Measurements from ENCODE around the gene ZNF597.
A peak's percentile ranks its signal among the peaks of the same experiment; 100 is the strongest.

ZNF597 gene

GRCh38 chr16:3460121-3460520, 16.8 kb upstream of the ZNF597 start:
- TF ChIP-seq POLR2A (IDR thresholded peaks at IDR 0.05; ENCODE audit: low read depth, low read length) = no peak
- FAIRE-seq = no peak
- no peak for DNase-seq (ENCODE audit: insufficient read length)

DNA sequence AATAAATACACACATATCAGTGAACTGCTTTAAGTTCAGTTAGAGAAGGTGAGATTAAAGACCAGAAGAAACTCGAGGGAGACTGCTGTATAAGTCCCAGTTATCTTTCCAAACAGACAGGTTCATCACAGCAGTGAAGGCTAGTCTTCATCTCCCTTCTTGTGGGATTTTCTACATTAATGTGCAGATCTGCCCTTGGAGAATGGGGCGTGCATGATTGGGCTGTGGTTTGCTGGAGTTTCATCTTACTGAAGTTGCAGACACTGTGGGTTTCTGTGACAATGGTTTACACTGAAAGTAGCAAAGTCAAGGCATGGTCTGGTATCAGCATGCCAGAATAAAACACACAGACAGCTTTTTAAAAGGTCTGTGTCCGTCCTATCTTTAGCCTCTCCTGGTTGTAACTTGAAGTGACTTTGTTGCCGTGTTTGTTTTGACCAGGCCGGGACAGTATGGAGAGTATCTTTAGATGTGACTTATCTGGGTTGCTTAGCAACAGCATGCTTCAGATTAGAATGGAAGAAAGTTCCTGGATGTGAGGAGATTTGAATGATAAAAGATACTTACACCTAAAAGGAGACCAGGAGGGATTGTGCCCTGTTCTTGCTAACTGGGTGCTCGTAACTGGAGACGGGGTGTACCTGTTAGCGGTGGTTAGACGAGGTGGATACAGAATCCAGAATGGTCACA, 16.2 kb upstream of the ZNF597 start:
- DNase-seq (ENCODE audit: insufficient read length) (no peak), FAIRE-seq (peak; percentile 24)
- no peak for TF ChIP-seq POLR2AphosphoS5 (IDR thresholded peaks at IDR 0.05; ENCODE audit: low read depth, low read length)
- no peak for TF ChIP-seq TAF1 (IDR thresholded peaks at IDR 0.05; ENCODE audit: borderline replicate concordance, low read depth, low read length)
- TF ChIP-seq POLR2A (IDR thresholded peaks at IDR 0.05; ENCODE audit: low read depth, low read length) = no peak

DNA sequence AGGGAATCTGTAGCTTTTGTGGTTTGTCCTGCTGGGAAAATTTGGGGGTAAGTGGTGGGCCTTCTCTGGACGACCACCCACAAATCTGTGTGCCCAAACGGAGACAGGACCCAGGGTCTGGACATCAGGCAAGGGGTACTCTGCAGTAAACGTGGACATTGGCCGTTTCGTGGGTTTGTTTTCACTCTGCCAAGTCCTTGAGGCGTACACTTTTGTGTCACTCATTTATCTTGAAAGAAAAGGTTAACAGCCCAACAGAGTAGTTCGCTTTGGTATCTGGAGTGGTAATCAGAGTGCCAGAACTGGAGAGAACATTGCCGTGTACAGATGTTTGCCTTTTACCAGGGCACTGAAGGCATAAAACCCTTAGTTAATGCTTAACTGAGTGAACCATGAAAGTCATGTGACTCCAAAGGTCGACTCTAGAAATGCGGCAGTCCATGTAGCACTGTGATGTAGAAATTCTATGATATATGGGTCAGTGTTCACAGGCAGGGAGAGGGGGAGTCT, 15.6 kb upstream of the ZNF597 start:
- DNase-seq (ENCODE audit: insufficient read length) (no peak), FAIRE-seq (no peak)
- TF ChIP-seq TAF1 (IDR thresholded peaks at IDR 0.05; ENCODE audit: borderline replicate concordance, low read depth, low read length) (no peak), POLR2AphosphoS5 (IDR thresholded peaks at IDR 0.05; ENCODE audit: low read depth, low read length) (no peak), POLR2A (IDR thresholded peaks at IDR 0.05; ENCODE audit: low read depth, low read length) (no peak)

DNA sequence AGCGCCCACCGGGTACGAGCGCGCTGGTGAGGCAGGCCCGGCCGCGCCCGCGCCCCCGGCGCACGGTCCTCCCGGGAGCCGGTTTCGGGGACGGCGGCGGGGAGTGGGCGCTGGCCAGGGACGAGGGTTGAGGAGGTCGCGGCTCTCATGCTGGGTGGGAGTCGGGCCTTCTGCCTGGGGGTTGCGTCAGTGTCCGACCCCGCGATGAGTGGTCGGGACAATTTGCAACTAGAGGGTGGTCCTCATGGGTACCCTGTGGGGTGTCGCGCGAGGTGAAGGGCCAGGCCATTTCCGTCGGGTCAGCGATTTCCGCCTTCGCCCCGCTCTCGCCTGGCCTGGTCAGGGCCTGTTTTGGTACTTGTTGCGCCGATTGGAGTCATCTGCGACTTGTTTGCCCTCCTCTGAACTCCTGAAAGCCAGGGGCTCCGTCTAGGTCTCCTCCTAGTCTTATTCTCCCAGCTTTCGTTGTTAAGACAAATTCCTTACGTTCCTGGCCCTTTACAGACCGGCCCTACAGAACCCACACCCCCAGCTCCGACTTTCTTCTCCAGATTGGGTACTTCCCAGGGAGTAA, 15.1 kb upstream of the ZNF597 start:
- no peak for TF ChIP-seq TAF1 (IDR thresholded peaks at IDR 0.05; ENCODE audit: borderline replicate concordance, low read depth, low read length)
- no peak for TF ChIP-seq POLR2AphosphoS5 (IDR thresholded peaks at IDR 0.05; ENCODE audit: low read depth, low read length)
- TF ChIP-seq POLR2A (IDR thresholded peaks at IDR 0.05; ENCODE audit: low read depth, low read length) = no peak
- peak; percentile 85 for FAIRE-seq
- no peak for DNase-seq (ENCODE audit: insufficient read length)

DNA sequence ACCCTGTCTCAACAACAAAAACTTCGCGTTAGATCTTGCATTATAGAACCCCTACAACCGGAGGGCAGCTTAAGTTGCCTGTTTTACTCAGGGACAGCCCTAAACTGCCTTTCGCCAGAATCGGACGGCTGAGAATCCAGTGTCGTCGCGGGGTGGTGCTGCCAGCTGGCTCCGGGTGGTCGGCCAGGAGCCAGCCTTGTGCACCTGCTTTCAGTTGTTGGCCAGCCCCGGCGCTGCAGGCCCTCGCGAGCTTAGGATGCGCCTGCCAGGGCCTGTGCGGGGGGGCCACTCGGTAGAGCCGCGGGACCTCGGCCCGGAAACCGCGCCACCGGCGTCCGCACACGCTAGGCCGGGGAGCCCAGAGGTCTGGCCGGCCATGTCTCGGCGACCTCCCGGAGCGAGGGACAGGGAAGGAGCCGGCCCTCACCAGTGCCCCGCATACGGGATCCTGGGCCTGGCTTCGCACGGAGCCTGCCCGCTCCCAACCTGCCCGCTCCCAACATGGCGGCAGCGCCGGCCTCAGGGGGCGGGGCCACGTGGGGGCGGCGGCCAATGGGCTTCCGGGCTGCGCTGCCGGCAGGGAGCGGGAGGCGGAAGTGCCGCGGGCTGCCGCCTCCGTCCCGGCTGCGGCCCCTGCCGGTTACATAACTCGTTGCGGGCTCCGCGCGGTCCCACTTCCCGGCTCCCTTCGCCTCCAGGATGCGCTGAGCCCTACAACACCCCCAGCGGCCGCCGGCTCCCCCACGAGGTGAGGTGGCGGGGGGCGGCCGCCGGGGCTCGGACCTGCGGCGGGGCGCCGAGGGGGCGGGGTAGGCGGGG, 14.3 kb upstream of the ZNF597 start:
- TF ChIP-seq TAF1 (IDR thresholded peaks at IDR 0.05; ENCODE audit: borderline replicate concordance, low read depth, low read length) = peak; percentile 42
- peak; percentile 90 for TF ChIP-seq POLR2AphosphoS5 (IDR thresholded peaks at IDR 0.05; ENCODE audit: low read depth, low read length)
- TF ChIP-seq POLR2A (IDR thresholded peaks at IDR 0.05; ENCODE audit: low read depth, low read length) = peak; percentile 90
- DNase-seq (ENCODE audit: insufficient read length) (peak; percentile 99), FAIRE-seq (peak; percentile 93)

GRCh38 chr16:3454631-3455147, 11.4 kb upstream of the ZNF597 start:
- FAIRE-seq (no peak), DNase-seq (ENCODE audit: insufficient read length) (no peak)

GRCh38 chr16:3454093-3454492, 10.8 kb upstream of the ZNF597 start:
- FAIRE-seq = no peak
- no peak for TF ChIP-seq POLR2AphosphoS5 (IDR thresholded peaks at IDR 0.05; ENCODE audit: low read depth, low read length)
- TF ChIP-seq TAF1 (IDR thresholded peaks at IDR 0.05; ENCODE audit: borderline replicate concordance, low read depth, low read length) = no peak
- no peak for TF ChIP-seq POLR2A (IDR thresholded peaks at IDR 0.05; ENCODE audit: low read depth, low read length)
- DNase-seq (ENCODE audit: insufficient read length) = no peak

More at GRCh38 chr16:3454631-3455147, 11.4 kb upstream of the ZNF597 start:
- TF ChIP-seq POLR2AphosphoS5 (IDR thresholded peaks at IDR 0.05; ENCODE audit: low read depth, low read length) = no peak
- TF ChIP-seq POLR2A (IDR thresholded peaks at IDR 0.05; ENCODE audit: low read depth, low read length) = no peak
- no peak for TF ChIP-seq TAF1 (IDR thresholded peaks at IDR 0.05; ENCODE audit: borderline replicate concordance, low read depth, low read length)

DNA sequence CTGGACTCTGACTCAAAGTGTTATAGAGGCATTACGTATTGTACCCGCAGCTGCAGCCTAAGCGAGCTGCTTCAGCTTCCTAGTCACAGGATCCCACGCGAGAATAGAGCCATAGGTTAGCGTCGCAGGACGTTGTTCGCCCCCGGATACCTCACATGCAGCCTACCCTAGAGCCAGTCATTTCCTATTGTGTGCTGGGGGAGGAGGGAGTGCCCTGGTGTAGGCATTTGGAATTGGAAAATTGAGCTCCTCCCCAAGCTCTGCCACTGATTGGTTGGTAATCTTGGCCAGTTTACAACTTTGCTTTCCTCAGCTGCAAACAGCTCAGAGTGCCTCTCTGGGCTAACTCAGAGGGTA, 706 bp upstream of the ZNF597 start:
- DNase-seq (ENCODE audit: insufficient read length) (no peak), FAIRE-seq (peak; percentile 66)

GRCh38 chr16:3439637-3440036, 3.7 kb downstream of the ZNF597 start:
- DNase-seq (ENCODE audit: insufficient read length) (no peak), FAIRE-seq (no peak)
- TF ChIP-seq POLR2AphosphoS5 (IDR thresholded peaks at IDR 0.05; ENCODE audit: low read depth, low read length) = no peak
- no peak for TF ChIP-seq TAF1 (IDR thresholded peaks at IDR 0.05; ENCODE audit: borderline replicate concordance, low read depth, low read length)
- TF ChIP-seq POLR2A (IDR thresholded peaks at IDR 0.05; ENCODE audit: low read depth, low read length) = no peak

More for the DNA sequence above, 706 bp upstream of the ZNF597 start:
- TF ChIP-seq POLR2AphosphoS5 (IDR thresholded peaks at IDR 0.05; ENCODE audit: low read depth, low read length) (peak; percentile 58), TAF1 (IDR thresholded peaks at IDR 0.05; ENCODE audit: borderline replicate concordance, low read depth, low read length) (0 out of 2 replicates have a peak, but pooled peaks have one; percentile 18), POLR2A (IDR thresholded peaks at IDR 0.05; ENCODE audit: low read depth, low read length) (no peak; the same call in none of the 2 replicates)

GRCh38 chr16:3434373-3434772, 8.9 kb downstream of the ZNF597 start:
- no peak for DNase-seq (ENCODE audit: insufficient read length)
- TF ChIP-seq POLR2A (IDR thresholded peaks at IDR 0.05; ENCODE audit: low read depth, low read length) (no peak), TAF1 (IDR thresholded peaks at IDR 0.05; ENCODE audit: borderline replicate concordance, low read depth, low read length) (no peak)
- no peak for FAIRE-seq

DNA sequence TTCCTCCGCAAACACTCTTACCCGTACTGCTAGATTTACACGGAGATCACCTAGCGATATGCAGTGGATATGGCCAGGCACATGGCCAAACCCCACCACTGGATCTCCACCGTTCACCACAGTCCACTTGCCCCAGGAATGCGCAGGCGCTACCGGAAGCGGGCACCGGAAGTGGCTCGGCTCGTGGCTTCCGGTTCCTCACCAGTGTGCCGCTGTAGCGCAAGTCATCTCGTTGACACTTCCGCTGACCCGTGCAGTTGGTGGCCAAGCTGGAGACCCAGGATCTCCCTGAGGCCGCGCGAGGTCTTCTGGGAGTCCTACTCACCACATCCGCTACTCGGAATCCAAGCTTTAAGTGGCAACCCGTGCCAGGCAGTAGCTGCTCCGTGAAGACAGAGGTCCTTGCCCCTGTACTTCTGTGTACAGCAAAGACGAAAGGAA, 11.5 kb downstream of the ZNF597 start:
- DNase-seq (ENCODE audit: insufficient read length) (no peak), FAIRE-seq (peak; percentile 50)
- no peak for TF ChIP-seq POLR2AphosphoS5 (IDR thresholded peaks at IDR 0.05; ENCODE audit: low read depth, low read length)
- no peak for TF ChIP-seq TAF1 (IDR thresholded peaks at IDR 0.05; ENCODE audit: borderline replicate concordance, low read depth, low read length)
- no peak for TF ChIP-seq POLR2A (IDR thresholded peaks at IDR 0.05; ENCODE audit: low read depth, low read length)
